Psoas muscle (tissue), 8 donors: ENCODE data around the gene KPNA1. TPM values are rescaled to one million over a fixed set of nuclear protein-coding genes. Genes with fewer than 3 reads are reported as not detected.

Experiments used
- ATAC-seq, 4 donors: fragments of 200-7000 bp; cut with Tn5 transposase; one replicate each; pipeline ENCODE4 v1.9.1; 2020; ENCODE audit warnings: moderate library complexity in 3 of 4, mild to moderate bottlenecking in 2 of 4
- DNase-seq, 2 donors: peaks; one replicate each; pipeline ENCODE4 v3.0.0-alpha.2; 2020
- H3K27ac ChIP-seq: fragments of 200-600 bp; one replicate; pipeline ENCODE4 v1.8.0; 2022
- H3K27me3 ChIP-seq, 3 donors: fragments of 200-600 bp in 1 of 3; one replicate each; pipeline versions ENCODE4 v1.6.1 to v1.8.0; 2013 to 2022; ENCODE audit warnings: low read length in 2 of 3, mild to moderate bottlenecking in 2 of 3, moderate library complexity in 1 of 3; ENCODE audit not compliant: insufficient read depth in 3 of 3
- H3K36me3 ChIP-seq, 2 donors: fragments of 200-600 bp in 1 of 2; one replicate each; pipeline versions ENCODE4 v1.6.1 to v1.8.0; 2013 to 2022; ENCODE audit warnings: low read depth in 1 of 2, mild to moderate bottlenecking in 1 of 2, moderate library complexity in 1 of 2; ENCODE audit not compliant: insufficient read depth in 1 of 2
- H3K4me1 ChIP-seq: fragments of 200-600 bp; one replicate; pipeline ENCODE4 v1.8.0; 2022
- H3K4me3 ChIP-seq: fragments of 200-600 bp; one replicate; pipeline ENCODE4 v1.8.0; 2022; ENCODE audit warnings: mild to moderate bottlenecking
- H3K9me3 ChIP-seq: fragments of 200-600 bp; one replicate; pipeline ENCODE4 v1.8.0; 2022
- WGBS, 3 donors: extraction: QIAGEN DNeasy Blood & Tissue Kit; methylation state at CpG; one replicate each; pipeline versions ENCODE4 v1.1.6 to v1.1.7; 2013; 5-methylcytosine and 5-hydroxymethylcytosine counted together
- intact Hi-C, 2 donors: fragments of 100-400 bp; cut with DNase I; formaldehyde crosslinking; loops; one replicate each; pipeline versions ENCODE4 v1.11.0 to v1.14.2; 2022
- polyA plus RNA-seq, 3 donors: library from polyadenylated mRNA; stranded (reverse); fragments of 200-250 nt; gene quantifications; one replicate each; pipeline ENCODE4 v1.2.3, GENCODE V29; 2013
- total RNA-seq, 4 donors: library from RNA; stranded (reverse); fragmentation: NEBNext Ultra II Directional in 2 of 4; extraction: Animal tissue kit (Norgen Biotek cat#: 25700) in 2 of 4; gene quantifications; one replicate each; pipeline versions ENCODE4 v1.2.1 to v1.2.4, GENCODE V29; 2021 to 2023
- TF ChIP-seq, protein P1 (sequence below): fragments of 200-600 bp; IDR thresholded peaks from one replicate; pipeline ENCODE4 v1.8.0; 2022; ENCODE audit warnings: antibody characterized with exemption
- donor health status: healthy with polysubstance abuse.
- donor health status: DM: no; HTN: no; CAD: no; lungs with moderate emphysema.
- donor health status: Bipolar disorder and iron deficiency.
- donor health status: healthy.
- donor health status: DM: yes; HTN: yes; CAD: no.
- donor health status: DM: no; HTN: no; CAD: no.
- donor health status: DM: no; HTN: no; CAD: no.
- donor health status: DM: yes; HTN: yes; CAD: no.

Gene KPNA1
- total and polyA plus RNA-seq, 7 donors, result 39.5 to 263 (median 180) TPM

DNA sequence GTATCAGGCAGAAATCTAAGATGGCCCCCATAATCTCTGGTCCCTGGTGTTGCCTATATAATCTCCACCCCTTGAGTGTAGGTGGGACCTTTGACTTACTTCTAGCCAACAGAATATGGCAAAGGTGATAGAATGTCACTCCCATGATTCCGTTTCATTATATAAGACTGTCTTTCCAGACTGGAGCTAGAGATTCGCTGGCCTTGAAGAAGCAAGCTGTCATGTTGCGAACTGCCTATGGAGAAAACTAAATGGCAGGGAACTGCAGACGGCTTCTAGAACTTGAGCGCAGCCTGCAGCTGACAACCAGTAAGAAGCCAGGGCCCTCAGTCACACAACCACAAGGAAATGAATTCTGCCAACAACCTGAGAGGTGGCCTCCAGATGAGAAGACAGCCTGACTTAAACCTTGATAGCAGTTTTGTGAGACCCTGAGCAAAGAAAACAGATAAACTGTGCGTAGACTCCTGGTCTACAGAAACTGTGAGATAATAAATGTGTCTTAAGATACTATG is 2.2 kb upstream of the KPNA1 start:
- Histone ChIP-seq H3K27ac (no peak overlapping the region), H3K27me3 (no peaks in the 10 kb centered on the region), H3K36me3 (no peaks in the 10 kb centered on the region), H3K4me1 (peaks cover 20% of the 10 kb centered on the region), H3K9me3 (no peaks in the 10 kb centered on the region), H3K4me3 (no peak overlapping the region)
- ATAC-seq (no peak), DNase-seq (no peak)
- intact Hi-C loops, result loop anchor here in 1 of 2 donors (5.0 kb wide), 1 partner anchor 45 kb away; the partner anchor contains the start of genes DTX3L and PARP9
- TF ChIP-seq, protein P1, sequence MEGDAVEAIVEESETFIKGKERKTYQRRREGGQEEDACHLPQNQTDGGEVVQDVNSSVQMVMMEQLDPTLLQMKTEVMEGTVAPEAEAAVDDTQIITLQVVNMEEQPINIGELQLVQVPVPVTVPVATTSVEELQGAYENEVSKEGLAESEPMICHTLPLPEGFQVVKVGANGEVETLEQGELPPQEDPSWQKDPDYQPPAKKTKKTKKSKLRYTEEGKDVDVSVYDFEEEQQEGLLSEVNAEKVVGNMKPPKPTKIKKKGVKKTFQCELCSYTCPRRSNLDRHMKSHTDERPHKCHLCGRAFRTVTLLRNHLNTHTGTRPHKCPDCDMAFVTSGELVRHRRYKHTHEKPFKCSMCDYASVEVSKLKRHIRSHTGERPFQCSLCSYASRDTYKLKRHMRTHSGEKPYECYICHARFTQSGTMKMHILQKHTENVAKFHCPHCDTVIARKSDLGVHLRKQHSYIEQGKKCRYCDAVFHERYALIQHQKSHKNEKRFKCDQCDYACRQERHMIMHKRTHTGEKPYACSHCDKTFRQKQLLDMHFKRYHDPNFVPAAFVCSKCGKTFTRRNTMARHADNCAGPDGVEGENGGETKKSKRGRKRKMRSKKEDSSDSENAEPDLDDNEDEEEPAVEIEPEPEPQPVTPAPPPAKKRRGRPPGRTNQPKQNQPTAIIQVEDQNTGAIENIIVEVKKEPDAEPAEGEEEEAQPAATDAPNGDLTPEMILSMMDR, result no peak
- WGBS, 3 donors, result 89 to 91% (median 91%) methylated on average over 6 of the region's 6 CpGs

DNA sequence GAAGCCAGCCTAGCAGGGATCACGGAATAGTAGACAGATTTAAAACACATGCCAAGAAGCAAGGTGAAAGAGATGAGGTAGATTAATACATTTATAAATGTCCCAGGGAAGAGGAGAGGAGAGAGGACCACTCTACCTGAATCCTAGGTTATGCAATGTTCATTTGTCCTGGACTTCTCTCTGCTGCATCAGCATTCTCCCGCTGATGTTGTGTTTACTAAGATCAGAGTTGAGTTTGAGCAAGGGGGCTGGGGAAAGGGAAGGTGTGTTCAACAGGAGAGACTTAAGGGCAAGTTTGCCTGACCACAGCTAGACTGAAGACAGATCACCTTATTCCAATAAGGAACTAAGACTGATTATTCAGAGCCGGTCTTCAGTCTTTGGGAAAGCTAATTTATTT is 1.1 kb upstream of the KPNA1 start:
- no peak for DNase-seq
- TF ChIP-seq, protein P1, result no peak
- peaks cover 30% of the 10 kb centered on the region for H3K4me1 ChIP-seq
- ATAC-seq, result no peak
- intact Hi-C loops, result loop anchor here in 1 of 2 donors (5.0 kb wide), 1 partner anchor 46 kb away; the partner anchor contains the start of genes DTX3L and PARP9
- H3K9me3 ChIP-seq, result no peaks in the 10 kb centered on the region
- H3K27ac ChIP-seq, result no peak overlapping the region
- WGBS, 3 donors, result 92 to 96% (median 96%) methylated on average over 3 of the region's 3 CpGs
- no peaks in the 10 kb centered on the region for H3K36me3 ChIP-seq
- no peaks in the 10 kb centered on the region for H3K27me3 ChIP-seq
- no peak overlapping the region for H3K4me3 ChIP-seq

DNA sequence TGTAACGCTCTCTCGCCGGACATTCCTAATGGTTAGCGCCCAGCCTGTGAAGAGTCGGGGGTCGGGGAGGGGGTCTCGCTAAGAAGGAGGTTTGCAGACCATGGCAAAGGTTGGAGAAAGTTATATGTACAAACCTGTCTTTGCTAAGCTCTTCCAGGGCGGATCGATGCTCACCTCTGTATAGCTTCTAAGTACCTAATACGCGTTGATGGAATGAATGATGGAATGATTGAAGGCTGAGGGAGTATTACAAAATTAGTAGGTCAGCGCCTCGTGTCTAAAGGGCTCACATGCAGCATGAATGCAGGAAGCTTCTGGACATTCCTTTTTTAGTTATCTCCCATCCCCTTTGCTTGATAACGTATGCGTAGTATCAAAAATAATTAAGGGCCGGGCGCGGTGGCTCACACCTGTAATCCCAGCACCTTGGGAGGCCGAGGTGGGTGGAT is 305 bp upstream of the KPNA1 start:
- H3K9me3 ChIP-seq, result no peaks in the 10 kb centered on the region
- intact Hi-C loops, result loop anchor here in 1 of 2 donors (5.0 kb wide), 1 partner anchor 47 kb away; the partner anchor contains the start of genes DTX3L and PARP9
- TF ChIP-seq, protein P1, result no peak
- peaks cover 36% of the 10 kb centered on the region for H3K4me1 ChIP-seq
- DNase-seq, result no peak
- peak overlapping the region; percentile 100 for H3K27ac ChIP-seq
- peak overlapping the region; percentile 95 for H3K4me3 ChIP-seq
- ATAC-seq, result no peak
- H3K36me3 ChIP-seq, result no peaks in the 10 kb centered on the region
- WGBS, 3 donors, result 36 to 40% (median 40%) methylated on average over 19 of the region's 19 CpGs
- no peaks in the 10 kb centered on the region for H3K27me3 ChIP-seq

DNA sequence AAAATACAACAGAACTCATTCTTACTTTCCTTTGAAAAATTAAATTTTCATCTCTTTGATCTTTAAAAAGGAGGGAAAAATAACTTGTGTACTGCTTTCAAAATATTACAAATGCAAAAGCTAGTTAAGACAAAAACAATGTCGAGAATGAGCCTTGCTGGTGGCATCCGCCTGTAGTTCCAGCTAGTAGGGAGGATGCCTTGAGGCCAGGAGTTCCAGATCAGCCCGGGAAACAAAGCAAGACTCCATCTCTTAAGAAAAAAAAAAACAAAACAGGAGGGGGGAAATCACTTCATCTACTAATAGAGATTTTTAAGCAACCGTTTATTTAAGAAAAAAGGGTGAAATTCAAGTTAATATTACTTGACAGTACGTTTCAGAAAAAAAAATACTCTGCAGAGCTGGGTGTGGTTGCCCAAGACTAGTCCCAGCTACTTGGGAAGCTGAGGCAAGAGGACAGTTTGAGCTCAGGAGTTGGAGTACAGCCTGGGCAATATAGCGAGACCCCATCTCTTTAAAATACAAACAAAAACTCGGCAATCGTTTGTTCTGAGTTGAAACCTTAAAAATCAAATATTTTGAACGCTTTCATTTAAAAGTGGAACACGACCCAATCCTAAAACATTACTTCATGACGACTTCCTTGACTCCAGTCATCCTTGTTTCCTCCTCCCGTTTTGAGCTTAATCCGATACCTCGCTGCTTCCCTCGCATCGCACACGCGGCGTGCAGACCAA is 1.2 kb downstream of the KPNA1 start:
- peak overlapping the region; percentile 95 for H3K4me3 ChIP-seq
- H3K9me3 ChIP-seq, result no peaks in the 10 kb centered on the region
- peaks cover 51% of the 10 kb centered on the region for H3K4me1 ChIP-seq
- peak overlapping the region; percentile 100 for H3K27ac ChIP-seq
- ATAC-seq (peak in 3 of 4 donors; percentile 20 to 46 (median 34)), DNase-seq (no peak)
- WGBS, 3 donors, result 8 to 12% (median 8%) methylated on average over 19 of the region's 19 CpGs
- no peaks in the 10 kb centered on the region for H3K36me3 ChIP-seq
- no peaks in the 10 kb centered on the region for H3K27me3 ChIP-seq
- TF ChIP-seq, protein P1, result no peak
- intact Hi-C loops, result loop anchor here in 1 of 2 donors (5.0 kb wide), 1 partner anchor 96 kb away; the partner anchor contains the start of gene WDR5B
